Measurements from ENCODE around the gene PDE4D.

DNA sequence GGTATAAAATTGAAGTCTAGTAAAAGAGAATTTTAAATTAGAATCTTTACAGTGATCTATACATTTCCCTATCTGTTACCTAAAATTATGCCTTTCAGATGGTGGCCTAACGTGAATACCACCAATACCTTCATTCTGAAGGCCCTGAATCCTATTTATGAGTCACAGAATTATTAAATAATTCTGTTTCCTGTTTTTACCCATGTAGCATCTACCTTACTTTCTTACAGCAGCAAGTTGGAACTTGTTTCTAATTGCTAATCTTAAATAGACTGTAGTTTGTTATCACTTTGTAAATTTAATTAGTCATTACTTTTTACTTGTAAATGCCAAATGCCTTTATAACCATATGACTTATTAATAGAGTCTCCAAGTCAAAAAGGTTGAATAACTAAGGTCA lies 135.0 kb downstream of the PDE4D start:
- TF ChIP-seq CTCF (optimal IDR thresholded peaks at IDR 0.05 in 1 of 3, IDR thresholded peaks at IDR 0.05 in 1 of 3, conservative IDR thresholded peaks at IDR 0.05 in 1 of 3; ENCODE audit: extremely low read depth in 1 of 3, insufficient read depth in 2 of 3, low read length in 3 of 3) (no peak), EZH2 (IDR thresholded peaks at IDR 0.05; ENCODE audit: low read length) (no peak)
